HEK293 (cell line): ENCODE measurements around the gene B4GALT5.
A peak's percentile ranks its signal among the peaks of the same experiment; 100 is the strongest.

Source experiments
- ATF2 ChIP-seq: fragments of 450-650 bp; formaldehyde crosslinking; IDR thresholded peaks from 2 replicates; pipeline ENCODE4 v1.5.1; 2016; ENCODE audit warnings: missing biosample characterization, missing genetic modification characterization, low read depth
- GLI4 ChIP-seq: fragments of 450-650 bp; formaldehyde crosslinking; IDR thresholded peaks from 2 replicates; pipeline ENCODE4 v1.5.1; 2016; ENCODE audit warnings: missing biosample characterization, missing genetic modification characterization
- KLF7 ChIP-seq: fragments of 450-650 bp; formaldehyde crosslinking; IDR thresholded peaks from 2 replicates; pipeline ENCODE4 v1.5.1; 2016; ENCODE audit warnings: missing biosample characterization, missing genetic modification characterization, borderline replicate concordance
- PBX3 ChIP-seq: sonication (generic); formaldehyde crosslinking; IDR thresholded peaks from 2 replicates; pipeline ENCODE4 v1.8.1; 2022; ENCODE audit warnings: mild to moderate bottlenecking, moderate library complexity, missing genetic modification reagents
- REST ChIP-seq: fragments of 450-650 bp; formaldehyde crosslinking; IDR thresholded peaks from 2 replicates; pipeline ENCODE4 v1.5.1; 2016; ENCODE audit warnings: missing biosample characterization, missing genetic modification characterization
- YY1 ChIP-seq: fragments of 450-650 bp; formaldehyde crosslinking; IDR thresholded peaks from 2 replicates; pipeline ENCODE4 v1.5.1; 2018; ENCODE audit warnings: missing biosample characterization, missing genetic modification characterization
- ZNF274 ChIP-seq, 2 experiments: fragments of 200-500 bp in 1 of 2; fragments of 450-650 bp in 1 of 2; sonication (Bioruptor generic) in 1 of 2; formaldehyde crosslinking in 1 of 2; IDR thresholded peaks; 2 replicates each; pipeline versions ENCODE4 v1.5.1 to v1.6.1; 2014 to 2016; ENCODE audit warnings: borderline replicate concordance in 1 of 2, inconsistent platforms in 1 of 2, low read length in 1 of 2, missing biosample characterization in 1 of 2, missing genetic modification characterization in 1 of 2
- ZNF280D ChIP-seq: fragments of 450-650 bp; formaldehyde crosslinking; IDR thresholded peaks from 2 replicates; pipeline ENCODE4 v1.5.1; 2016; ENCODE audit warnings: missing biosample characterization, missing genetic modification characterization
- ZNF350 ChIP-seq: fragments of 450-650 bp; formaldehyde crosslinking; IDR thresholded peaks from 2 replicates; pipeline ENCODE4 v1.5.0; 2017; ENCODE audit warnings: missing biosample characterization, mild to moderate bottlenecking, missing genetic modification characterization
- ZNF561 ChIP-seq: fragments of 450-650 bp; IDR thresholded peaks from 2 replicates; pipeline ENCODE4 v1.5.1; 2018; ENCODE audit warnings: missing biosample characterization, missing genetic modification characterization, borderline replicate concordance
- ZNF654 ChIP-seq: fragments of 450-650 bp; formaldehyde crosslinking; IDR thresholded peaks from 2 replicates; pipeline ENCODE4 v1.5.1; 2016; ENCODE audit warnings: low read depth, missing biosample characterization, missing genetic modification characterization
- TF ChIP-seq, protein P1 (sequence below): fragments of 450-650 bp; formaldehyde crosslinking; IDR thresholded peaks from 2 replicates; pipeline ENCODE4 v1.5.1; 2016; ENCODE audit warnings: missing biosample characterization, missing genetic modification characterization
- TF ChIP-seq, protein P2 (sequence below): fragments of 450-650 bp; formaldehyde crosslinking; IDR thresholded peaks from 2 replicates; pipeline ENCODE4 v1.5.1; 2016; ENCODE audit warnings: missing biosample characterization, missing genetic modification characterization, borderline replicate concordance

- TF ChIP-seq, protein P1, sequence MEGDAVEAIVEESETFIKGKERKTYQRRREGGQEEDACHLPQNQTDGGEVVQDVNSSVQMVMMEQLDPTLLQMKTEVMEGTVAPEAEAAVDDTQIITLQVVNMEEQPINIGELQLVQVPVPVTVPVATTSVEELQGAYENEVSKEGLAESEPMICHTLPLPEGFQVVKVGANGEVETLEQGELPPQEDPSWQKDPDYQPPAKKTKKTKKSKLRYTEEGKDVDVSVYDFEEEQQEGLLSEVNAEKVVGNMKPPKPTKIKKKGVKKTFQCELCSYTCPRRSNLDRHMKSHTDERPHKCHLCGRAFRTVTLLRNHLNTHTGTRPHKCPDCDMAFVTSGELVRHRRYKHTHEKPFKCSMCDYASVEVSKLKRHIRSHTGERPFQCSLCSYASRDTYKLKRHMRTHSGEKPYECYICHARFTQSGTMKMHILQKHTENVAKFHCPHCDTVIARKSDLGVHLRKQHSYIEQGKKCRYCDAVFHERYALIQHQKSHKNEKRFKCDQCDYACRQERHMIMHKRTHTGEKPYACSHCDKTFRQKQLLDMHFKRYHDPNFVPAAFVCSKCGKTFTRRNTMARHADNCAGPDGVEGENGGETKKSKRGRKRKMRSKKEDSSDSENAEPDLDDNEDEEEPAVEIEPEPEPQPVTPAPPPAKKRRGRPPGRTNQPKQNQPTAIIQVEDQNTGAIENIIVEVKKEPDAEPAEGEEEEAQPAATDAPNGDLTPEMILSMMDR (tag by site-specific recombination): no peak
- TF ChIP-seq ZNF350 (tag by site-specific recombination) (no peak), YY1 (tag by site-specific recombination) (no peak), ZNF561 (tag by site-specific recombination) (no peak), REST (tag by site-specific recombination) (no peak), KLF7 (tag by site-specific recombination) (no peak), GLI4 (tag by site-specific recombination) (no peak), ZNF654 (tag by site-specific recombination) (no peak), ATF2 (tag by site-specific recombination) (peak; percentile 47; the same call in 1 of the 2 replicates), ZNF280D (tag by site-specific recombination) (no peak), PBX3 (CRISPR knock-in tag) (no peak), ZNF274 (IDR thresholded peaks at IDR 0.05; ENCODE audit: low read length) (no peak), ZNF274 (tag by site-specific recombination; IDR thresholded peaks at IDR 0.05; ENCODE audit: borderline replicate concordance) (no peak)
- TF ChIP-seq, protein P2, sequence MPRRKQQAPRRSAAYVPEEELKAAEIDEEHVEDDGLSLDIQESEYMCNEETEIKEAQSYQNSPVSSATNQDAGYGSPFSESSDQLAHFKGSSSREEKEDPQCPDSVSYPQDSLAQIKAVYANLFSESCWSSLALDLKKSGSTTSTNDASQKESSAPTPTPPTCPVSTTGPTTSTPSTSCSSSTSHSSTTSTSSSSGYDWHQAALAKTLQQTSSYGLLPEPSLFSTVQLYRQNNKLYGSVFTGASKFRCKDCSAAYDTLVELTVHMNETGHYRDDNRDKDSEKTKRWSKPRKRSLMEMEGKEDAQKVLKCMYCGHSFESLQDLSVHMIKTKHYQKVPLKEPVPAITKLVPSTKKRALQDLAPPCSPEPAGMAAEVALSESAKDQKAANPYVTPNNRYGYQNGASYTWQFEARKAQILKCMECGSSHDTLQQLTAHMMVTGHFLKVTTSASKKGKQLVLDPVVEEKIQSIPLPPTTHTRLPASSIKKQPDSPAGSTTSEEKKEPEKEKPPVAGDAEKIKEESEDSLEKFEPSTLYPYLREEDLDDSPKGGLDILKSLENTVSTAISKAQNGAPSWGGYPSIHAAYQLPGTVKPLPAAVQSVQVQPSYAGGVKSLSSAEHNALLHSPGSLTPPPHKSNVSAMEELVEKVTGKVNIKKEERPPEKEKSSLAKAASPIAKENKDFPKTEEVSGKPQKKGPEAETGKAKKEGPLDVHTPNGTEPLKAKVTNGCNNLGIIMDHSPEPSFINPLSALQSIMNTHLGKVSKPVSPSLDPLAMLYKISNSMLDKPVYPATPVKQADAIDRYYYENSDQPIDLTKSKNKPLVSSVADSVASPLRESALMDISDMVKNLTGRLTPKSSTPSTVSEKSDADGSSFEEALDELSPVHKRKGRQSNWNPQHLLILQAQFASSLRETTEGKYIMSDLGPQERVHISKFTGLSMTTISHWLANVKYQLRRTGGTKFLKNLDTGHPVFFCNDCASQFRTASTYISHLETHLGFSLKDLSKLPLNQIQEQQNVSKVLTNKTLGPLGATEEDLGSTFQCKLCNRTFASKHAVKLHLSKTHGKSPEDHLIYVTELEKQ: no peak
These were observed 36.9 kb downstream of the B4GALT5 start for GRCh38 chr20:49676581-49677291.
